Suprapubic skin (tissue), 4 donors: ENCODE results near the gene DIAPH1.

Source experiments
- CTCF ChIP-seq, 2 donors: fragments of 200-600 bp in 1 of 2; fragments of 450-650 bp in 1 of 2; sonication (generic) in 1 of 2; IDR thresholded peaks; one replicate each; pipeline ENCODE4 v1.5.1; 2016 to 2019; ENCODE audit warnings: antibody characterized with exemption in 2 of 2, mild to moderate bottlenecking in 1 of 2, moderate library complexity in 1 of 2
- POLR2A ChIP-seq, 2 donors: fragments of 450-650 bp; IDR thresholded peaks; one replicate each; pipeline ENCODE4 v1.6.1; 2017; ENCODE audit warnings: antibody characterized with exemption in 2 of 2, mild to moderate bottlenecking in 2 of 2, moderate library complexity in 2 of 2
- POLR2AphosphoS5 ChIP-seq, 3 donors: sonication (generic); formaldehyde crosslinking; IDR thresholded peaks; one replicate each; pipeline ENCODE4 v1.6.1; 2017; ENCODE audit warnings: antibody characterized with exemption in 3 of 3

- no peak for TF ChIP-seq POLR2AphosphoS5 (IDR thresholded peaks at IDR 0.05)
- TF ChIP-seq CTCF (IDR thresholded peaks at IDR 0.05), result no peak
- TF ChIP-seq POLR2A (IDR thresholded peaks at IDR 0.05), result no peak
These were observed 52.8 kb downstream of the DIAPH1 start for GRCh38 chr5:141565826-141566570.
